DND-41 (cell line): ENCODE data around the gene WARS2.

ENCODE experiments used
- ATAC-seq: fragments of 200-7000 bp; cut with Tn5 transposase; 3 replicates; pipeline ENCODE4 v1.9.1; 2021; ENCODE audit warnings: low read depth; ENCODE audit not compliant: insufficient read depth
- DNase-seq: peaks from one replicate; pipeline ENCODE4 v3.0.0-alpha.2; 2020
- H2AFZ ChIP-seq: 2 replicates; pipeline ENCODE4 v1.6.0; 2012; ENCODE audit warnings: low read depth, low read length
- H3K27ac ChIP-seq: 2 replicates; pipeline ENCODE4 v1.5.1; 2012; ENCODE audit warnings: low read length, inconsistent platforms
- H3K27me3 ChIP-seq: fragments of 200-600 bp; sonication (generic); 2 replicates; pipeline ENCODE4 v1.6.0; 2012; ENCODE audit warnings: low read length, mild to moderate bottlenecking, inconsistent platforms; ENCODE audit not compliant: insufficient read depth, poor library complexity
- H3K36me3 ChIP-seq: 2 replicates; pipeline ENCODE4 v1.5.1; 2012; ENCODE audit warnings: low read length, inconsistent platforms; ENCODE audit not compliant: insufficient read depth
- H3K4me1 ChIP-seq: 2 replicates; pipeline ENCODE4 v1.5.1; 2012; ENCODE audit warnings: mild to moderate bottlenecking, low read length; ENCODE audit not compliant: insufficient read depth
- H3K4me2 ChIP-seq: 2 replicates; pipeline ENCODE4 v1.6.0; 2012; ENCODE audit warnings: mild to moderate bottlenecking, moderate library complexity, low read length, inconsistent platforms; ENCODE audit not compliant: insufficient read depth
- H3K4me3 ChIP-seq, 2 experiments: fragments of 200-600 bp in 1 of 2; shearing (Covaris generic) in 1 of 2; 2 replicates each; pipeline ENCODE4 v1.5.1; 2012 to 2016; ENCODE audit warnings: inconsistent platforms in 2 of 2, low read length in 2 of 2, mild to moderate bottlenecking in 2 of 2, low read depth in 1 of 2, moderate library complexity in 1 of 2
- H3K79me2 ChIP-seq: 2 replicates; pipeline ENCODE4 v1.6.0; 2012; ENCODE audit warnings: low read length, inconsistent platforms; ENCODE audit not compliant: insufficient read depth
- H3K9ac ChIP-seq: 2 replicates; pipeline ENCODE4 v1.6.0; 2012; ENCODE audit warnings: low read depth, mild to moderate bottlenecking, inconsistent platforms, low read length, moderate library complexity
- H3K9me3 ChIP-seq: 2 replicates; pipeline ENCODE4 v1.5.1; 2012; ENCODE audit warnings: low read length, moderate library complexity, mild to moderate bottlenecking, inconsistent platforms; ENCODE audit not compliant: insufficient read depth, severe bottlenecking
- H4K20me1 ChIP-seq: 2 replicates; pipeline ENCODE4 v1.6.0; 2012; ENCODE audit warnings: low read length; ENCODE audit not compliant: insufficient read depth
- EZH2 ChIP-seq: IDR thresholded peaks from 3 replicates; pipeline ENCODE4 v1.6.1; 2012; ENCODE audit warnings: borderline replicate concordance, low read depth, mild to moderate bottlenecking, moderate library complexity, low read length, inconsistent platforms; ENCODE audit not compliant: severe bottlenecking
- TF ChIP-seq, protein P1 (sequence below): IDR thresholded peaks from 2 replicates; pipeline ENCODE4 v1.5.1; 2012; ENCODE audit warnings: borderline replicate concordance, low read length, moderate library complexity, mild to moderate bottlenecking; ENCODE audit not compliant: poor library complexity, severe bottlenecking; ENCODE audit errors: extremely low read depth

The WARS2 gene

DNA sequence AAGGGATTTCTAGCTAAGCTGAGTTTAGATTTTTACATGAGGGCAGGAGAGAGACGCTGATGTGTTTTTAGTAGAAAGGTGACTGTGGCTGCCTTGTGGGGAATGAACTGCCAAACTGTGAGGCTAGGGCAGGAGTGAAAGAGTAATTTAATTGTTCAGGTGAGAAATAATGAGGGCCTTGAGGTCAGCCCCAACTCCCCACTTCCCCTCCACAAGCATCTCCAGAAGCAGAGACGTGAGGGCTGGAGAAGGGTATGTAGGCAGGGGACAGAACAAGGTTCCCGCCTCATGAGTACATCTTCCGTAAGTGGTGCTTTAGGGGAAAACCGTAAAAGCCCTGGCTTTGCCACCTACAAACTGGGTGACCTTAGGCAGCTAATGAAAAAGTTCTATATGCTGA, 70.8 kb downstream of the WARS2 start:
- DNase-seq (no peak), ATAC-seq (no peak)
- H3K36me3 ChIP-seq, result no peaks in the 10 kb centered on the region
- H3K4me2 ChIP-seq, result no peak overlapping the region
- TF ChIP-seq, protein P1, sequence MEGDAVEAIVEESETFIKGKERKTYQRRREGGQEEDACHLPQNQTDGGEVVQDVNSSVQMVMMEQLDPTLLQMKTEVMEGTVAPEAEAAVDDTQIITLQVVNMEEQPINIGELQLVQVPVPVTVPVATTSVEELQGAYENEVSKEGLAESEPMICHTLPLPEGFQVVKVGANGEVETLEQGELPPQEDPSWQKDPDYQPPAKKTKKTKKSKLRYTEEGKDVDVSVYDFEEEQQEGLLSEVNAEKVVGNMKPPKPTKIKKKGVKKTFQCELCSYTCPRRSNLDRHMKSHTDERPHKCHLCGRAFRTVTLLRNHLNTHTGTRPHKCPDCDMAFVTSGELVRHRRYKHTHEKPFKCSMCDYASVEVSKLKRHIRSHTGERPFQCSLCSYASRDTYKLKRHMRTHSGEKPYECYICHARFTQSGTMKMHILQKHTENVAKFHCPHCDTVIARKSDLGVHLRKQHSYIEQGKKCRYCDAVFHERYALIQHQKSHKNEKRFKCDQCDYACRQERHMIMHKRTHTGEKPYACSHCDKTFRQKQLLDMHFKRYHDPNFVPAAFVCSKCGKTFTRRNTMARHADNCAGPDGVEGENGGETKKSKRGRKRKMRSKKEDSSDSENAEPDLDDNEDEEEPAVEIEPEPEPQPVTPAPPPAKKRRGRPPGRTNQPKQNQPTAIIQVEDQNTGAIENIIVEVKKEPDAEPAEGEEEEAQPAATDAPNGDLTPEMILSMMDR, result no peak
- TF ChIP-seq EZH2, result no peak
- no peaks in the 10 kb centered on the region for H3K27me3 ChIP-seq
- no peaks in the 10 kb centered on the region for H3K4me1 ChIP-seq
- no peak overlapping the region for H3K4me3 ChIP-seq
- H4K20me1 ChIP-seq, result no peaks in the 10 kb centered on the region
- no peaks in the 10 kb centered on the region for H3K9me3 ChIP-seq
- no peaks in the 10 kb centered on the region for H3K79me2 ChIP-seq
- H3K27ac ChIP-seq, result no peak overlapping the region
- no peak overlapping the region for H2AFZ ChIP-seq
- H3K9ac ChIP-seq, result no peak overlapping the region

DNA sequence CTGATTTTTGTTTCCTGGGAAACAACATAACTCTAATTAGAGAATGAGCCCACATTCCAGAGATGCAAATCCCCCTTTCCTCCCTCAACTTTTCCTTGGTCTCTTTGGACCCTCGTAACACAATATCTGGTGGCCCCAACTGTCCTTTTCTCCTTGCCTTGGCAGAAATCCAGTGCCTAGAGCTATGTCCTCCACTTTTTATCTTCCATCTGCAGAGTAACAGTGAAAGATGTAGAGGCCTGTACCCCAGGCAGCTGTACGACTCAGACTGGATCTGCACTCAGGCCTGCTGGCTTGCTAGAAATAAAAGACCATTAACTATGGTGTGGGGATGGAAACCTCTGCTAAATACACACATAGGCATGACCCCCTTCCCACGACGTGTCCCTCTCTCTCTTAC, 72.0 kb downstream of the WARS2 start:
- TF ChIP-seq, protein P1, result no peak
- TF ChIP-seq EZH2, result no peak
- Histone ChIP-seq H3K9me3 (no peaks in the 10 kb centered on the region), H4K20me1 (no peaks in the 10 kb centered on the region), H3K9ac (no peak overlapping the region), H2AFZ (no peak overlapping the region), H3K79me2 (no peaks in the 10 kb centered on the region), H3K4me1 (no peaks in the 10 kb centered on the region), H3K4me3 (no peak overlapping the region), H3K27me3 (no peaks in the 10 kb centered on the region), H3K27ac (no peak overlapping the region), H3K36me3 (no peaks in the 10 kb centered on the region), H3K4me2 (no peak overlapping the region)
- DNase-seq, result no peak
- no peak for ATAC-seq

DNA sequence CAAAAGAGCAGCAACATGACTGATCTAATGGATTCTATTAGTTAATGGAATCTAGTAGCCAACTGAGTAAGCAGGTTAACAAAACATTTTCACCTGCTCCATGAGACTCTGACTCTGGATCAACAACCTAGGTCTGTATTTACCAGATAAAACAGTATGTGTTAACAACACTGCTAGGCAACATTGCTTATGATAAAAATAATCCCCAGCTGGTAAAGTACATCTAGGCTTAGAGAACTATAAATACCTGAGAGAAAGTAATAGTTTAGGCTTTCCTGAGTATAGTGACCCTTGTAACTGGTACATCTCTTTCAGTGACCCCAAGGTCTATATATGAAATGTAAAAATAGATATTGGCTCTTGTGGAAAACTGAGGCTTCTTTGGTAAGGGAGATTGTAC, 78.8 kb downstream of the WARS2 start:
- Histone ChIP-seq H3K4me2 (no peak overlapping the region), H3K9ac (no peak overlapping the region), H3K4me1 (no peaks in the 10 kb centered on the region), H3K4me3 (no peak overlapping the region), H4K20me1 (no peaks in the 10 kb centered on the region), H3K27ac (no peak overlapping the region), H2AFZ (no peak overlapping the region), H3K9me3 (no peaks in the 10 kb centered on the region), H3K79me2 (no peaks in the 10 kb centered on the region), H3K27me3 (no peaks in the 10 kb centered on the region), H3K36me3 (no peaks in the 10 kb centered on the region)
- DNase-seq, result no peak
- ATAC-seq, result no peak
- TF ChIP-seq, protein P1, result no peak
- TF ChIP-seq EZH2, result no peak

DNA sequence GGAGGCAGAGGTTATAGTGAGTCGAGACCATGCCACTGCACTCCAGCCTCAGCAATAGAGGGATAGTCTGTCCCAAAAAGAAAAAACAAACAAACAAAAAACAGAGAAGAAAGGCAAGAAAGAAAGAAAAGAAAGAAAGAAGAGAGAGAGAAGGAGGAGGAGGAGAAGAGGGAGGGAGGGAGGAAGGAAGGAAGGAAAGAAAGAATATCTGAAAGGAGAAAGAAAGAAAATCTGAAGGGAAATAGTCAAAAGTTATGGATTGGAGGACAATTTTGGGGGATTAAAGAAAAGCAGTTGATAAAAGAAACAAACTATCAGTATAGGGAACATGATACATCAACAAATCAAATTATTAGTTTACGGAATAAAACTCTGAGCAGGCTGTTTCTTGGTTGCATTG, 84.9 kb downstream of the WARS2 start:
- no peaks in the 10 kb centered on the region for H4K20me1 ChIP-seq
- H3K9ac ChIP-seq, result no peak overlapping the region
- H3K27ac ChIP-seq, result no peak overlapping the region
- H3K36me3 ChIP-seq, result no peaks in the 10 kb centered on the region
- no peak for DNase-seq
- no peak overlapping the region for H3K4me2 ChIP-seq
- no peaks in the 10 kb centered on the region for H3K4me1 ChIP-seq
- H2AFZ ChIP-seq, result no peak overlapping the region
- ATAC-seq, result no peak
- TF ChIP-seq EZH2, result no peak
- TF ChIP-seq, protein P1, result no peak
- no peaks in the 10 kb centered on the region for H3K9me3 ChIP-seq
- H3K79me2 ChIP-seq, result no peaks in the 10 kb centered on the region
- H3K27me3 ChIP-seq, result no peaks in the 10 kb centered on the region
- H3K4me3 ChIP-seq, result no peak overlapping the region
